ENCODE measurements around the gene RPS19BP1.

GRCh38 chr22:39537975-39538374, 5.4 kb upstream of the RPS19BP1 start:
- TF ChIP-seq POLR2A (IDR thresholded peaks at IDR 0.05) (no peak), CTCF (IDR thresholded peaks at IDR 0.05) (no peak), EP300 (IDR thresholded peaks at IDR 0.05) (no peak)
